Neural crest cell (in vitro differentiated cells): Measurements from ENCODE around the gene NMNAT2. TPM values are rescaled to one million over a fixed set of nuclear protein-coding genes. Genes with fewer than 3 reads are reported as not detected.
A peak's percentile ranks its signal among the peaks of the same experiment; 100 is the strongest.

Experiments
- DNase-seq: peaks from one replicate; pipeline ENCODE4 v3.0.0; 2021; ENCODE audit warnings: low read depth, mixed read lengths, low spot score
- H3K27ac Mint-ChIP-seq: one replicate; pipeline ENCODE4 v1.8.0; 2021; ENCODE audit warnings: mild to moderate bottlenecking, mixed read lengths; ENCODE audit not compliant: unreplicated experiment
- H3K27me3 Mint-ChIP-seq: 2 replicates; pipeline ENCODE4 v1.8.0; 2021; ENCODE audit warnings: low read depth, mild to moderate bottlenecking, mixed read lengths
- H3K36me3 Mint-ChIP-seq: 2 replicates; pipeline ENCODE4 v1.8.0; 2021; ENCODE audit warnings: low read depth, mild to moderate bottlenecking, mixed read lengths
- H3K4me1 Mint-ChIP-seq: 2 replicates; pipeline ENCODE4 v1.8.0; 2021; ENCODE audit warnings: mixed read lengths
- H3K4me3 Mint-ChIP-seq: one replicate; pipeline ENCODE4 v1.8.0; 2021; ENCODE audit warnings: mild to moderate bottlenecking, mixed read lengths
- H3K9me3 Mint-ChIP-seq: 2 replicates; pipeline ENCODE4 v1.8.0; 2021; ENCODE audit warnings: mixed read lengths
- total RNA-seq: library from RNA; stranded (reverse); gene quantifications from 2 replicates; pipeline ENCODE4 v1.2.1, GENCODE V29; 2021
- TF ChIP-seq, protein P1 (sequence below): fragments of 200-600 bp; sonication (generic); conservative IDR thresholded peaks from 2 replicates; pipeline ENCODE4 v1.5.0; 2021; ENCODE audit warnings: antibody characterized with exemption, mild to moderate bottlenecking

NMNAT2 gene
- total RNA-seq, 1 donor from 2014 or later: 4.5 TPM

- Mint-ChIP-seq H3K9me3 (no peaks in the 10 kb centered on the region), H3K36me3 (no peaks in the 10 kb centered on the region), H3K27me3 (peaks cover 4% of the 10 kb centered on the region), H3K4me1 (peaks cover 6% of the 10 kb centered on the region), H3K4me3 (no peak overlapping the region), H3K27ac (no peak overlapping the region)
- TF ChIP-seq, protein P1, sequence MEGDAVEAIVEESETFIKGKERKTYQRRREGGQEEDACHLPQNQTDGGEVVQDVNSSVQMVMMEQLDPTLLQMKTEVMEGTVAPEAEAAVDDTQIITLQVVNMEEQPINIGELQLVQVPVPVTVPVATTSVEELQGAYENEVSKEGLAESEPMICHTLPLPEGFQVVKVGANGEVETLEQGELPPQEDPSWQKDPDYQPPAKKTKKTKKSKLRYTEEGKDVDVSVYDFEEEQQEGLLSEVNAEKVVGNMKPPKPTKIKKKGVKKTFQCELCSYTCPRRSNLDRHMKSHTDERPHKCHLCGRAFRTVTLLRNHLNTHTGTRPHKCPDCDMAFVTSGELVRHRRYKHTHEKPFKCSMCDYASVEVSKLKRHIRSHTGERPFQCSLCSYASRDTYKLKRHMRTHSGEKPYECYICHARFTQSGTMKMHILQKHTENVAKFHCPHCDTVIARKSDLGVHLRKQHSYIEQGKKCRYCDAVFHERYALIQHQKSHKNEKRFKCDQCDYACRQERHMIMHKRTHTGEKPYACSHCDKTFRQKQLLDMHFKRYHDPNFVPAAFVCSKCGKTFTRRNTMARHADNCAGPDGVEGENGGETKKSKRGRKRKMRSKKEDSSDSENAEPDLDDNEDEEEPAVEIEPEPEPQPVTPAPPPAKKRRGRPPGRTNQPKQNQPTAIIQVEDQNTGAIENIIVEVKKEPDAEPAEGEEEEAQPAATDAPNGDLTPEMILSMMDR: no peak
- DNase-seq: no peak
Observed at GRCh38 chr1:183284086-183284485, 134.1 kb downstream of the NMNAT2 start.

DNA sequence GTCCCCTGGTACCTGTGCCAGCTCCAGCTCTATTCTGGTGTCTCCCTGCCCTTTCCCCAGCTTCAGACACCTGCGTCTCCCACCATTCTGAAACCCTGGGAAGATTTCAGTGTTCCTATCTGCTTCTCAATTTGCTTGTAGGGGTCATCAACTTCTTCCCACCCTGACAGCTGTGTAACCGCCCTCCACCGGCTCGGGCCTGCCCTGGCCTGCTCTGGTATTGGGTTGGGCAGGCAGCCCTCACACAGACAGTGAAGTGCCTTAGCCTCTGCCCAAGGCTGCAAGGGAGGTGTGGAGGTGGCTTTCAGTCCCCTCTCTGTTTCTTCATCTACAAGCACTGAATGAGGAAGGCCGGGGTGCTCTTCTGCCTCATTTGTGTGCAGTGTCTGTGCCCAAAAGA is 134.9 kb downstream of the NMNAT2 start:
- H3K36me3 Mint-ChIP-seq: no peaks in the 10 kb centered on the region
- no peak overlapping the region for H3K27ac Mint-ChIP-seq
- TF ChIP-seq, protein P1: no peak
- DNase-seq: no peak
- H3K4me1 Mint-ChIP-seq: peaks cover 14% of the 10 kb centered on the region
- peaks cover 4% of the 10 kb centered on the region for H3K27me3 Mint-ChIP-seq
- H3K9me3 Mint-ChIP-seq: no peaks in the 10 kb centered on the region
- no peak overlapping the region for H3K4me3 Mint-ChIP-seq

DNA sequence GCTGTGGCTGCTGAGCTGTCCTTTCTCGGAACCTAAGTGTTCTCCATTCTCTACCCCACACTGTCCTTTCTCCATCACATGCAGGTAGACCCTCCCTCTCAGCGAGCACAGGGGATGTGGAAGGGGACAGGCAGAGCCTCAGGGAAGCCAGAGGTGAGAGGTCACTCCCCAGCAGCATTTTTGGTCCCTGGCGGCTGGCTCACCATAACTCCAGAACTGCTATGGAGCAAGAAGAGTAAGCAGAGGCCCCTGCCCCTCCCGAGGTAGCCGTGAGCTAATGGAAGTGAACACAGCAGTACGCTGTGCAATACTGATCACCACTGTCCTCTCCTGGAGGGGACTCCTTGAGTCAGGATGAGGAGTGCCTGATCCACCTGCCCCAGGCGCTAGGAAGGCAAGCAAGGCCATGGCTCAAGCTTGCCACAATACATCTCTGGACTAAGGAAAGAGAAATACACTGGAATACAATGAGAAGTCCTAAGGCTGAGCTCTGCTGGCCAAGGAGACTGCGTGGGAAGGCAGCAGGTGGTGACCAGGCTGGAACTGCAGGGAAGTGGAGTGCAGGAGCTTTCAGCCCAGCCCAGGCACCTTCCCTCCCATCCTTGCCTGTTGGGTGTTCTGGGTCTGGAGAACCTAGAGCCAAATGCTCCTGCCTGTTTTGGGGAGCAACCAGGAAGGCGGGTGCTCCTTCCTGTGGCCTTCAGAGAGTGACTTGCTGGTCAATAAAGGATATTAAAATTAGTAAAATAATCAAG is 135.9 kb downstream of the NMNAT2 start:
- Mint-ChIP-seq H3K4me1 (peaks cover 22% of the 10 kb centered on the region), H3K27ac (no peak overlapping the region), H3K27me3 (peaks cover 4% of the 10 kb centered on the region), H3K4me3 (no peak overlapping the region), H3K36me3 (no peaks in the 10 kb centered on the region), H3K9me3 (no peaks in the 10 kb centered on the region)
- TF ChIP-seq, protein P1: no peak
- DNase-seq: no peak

GRCh38 chr1:183281553-183282091 is 136.6 kb downstream of the NMNAT2 start:
- no peaks in the 10 kb centered on the region for H3K9me3 Mint-ChIP-seq
- H3K36me3 Mint-ChIP-seq: no peaks in the 10 kb centered on the region
- H3K4me3 Mint-ChIP-seq: no peak overlapping the region
- TF ChIP-seq, protein P1: peak; percentile 97
- no peak overlapping the region for H3K27ac Mint-ChIP-seq
- H3K27me3 Mint-ChIP-seq: peaks cover 4% of the 10 kb centered on the region
- peak; percentile 90 for DNase-seq
- H3K4me1 Mint-ChIP-seq: peaks cover 26% of the 10 kb centered on the region

DNA sequence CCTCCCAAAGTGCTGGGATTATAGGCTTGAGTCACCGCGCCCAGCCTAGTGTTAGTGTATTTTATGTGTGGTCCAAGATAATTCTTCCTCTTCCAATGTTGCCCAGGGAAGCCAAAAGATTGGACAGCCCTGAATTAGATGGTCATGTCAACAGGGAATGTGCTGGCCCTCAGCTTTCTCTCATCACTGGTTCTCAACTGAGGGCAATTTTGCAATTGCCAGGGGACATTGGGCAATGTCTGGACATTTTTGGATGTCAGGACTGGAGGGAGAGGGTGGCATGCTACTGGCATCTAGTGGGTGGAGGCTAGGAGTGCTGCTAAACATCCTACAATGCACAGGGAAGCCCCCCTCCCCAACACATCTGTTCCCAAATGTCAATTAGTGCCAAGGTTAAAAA is 137.1 kb downstream of the NMNAT2 start:
- peaks cover 27% of the 10 kb centered on the region for H3K4me1 Mint-ChIP-seq
- H3K27me3 Mint-ChIP-seq: peaks cover 4% of the 10 kb centered on the region
- H3K4me3 Mint-ChIP-seq: no peak overlapping the region
- no peaks in the 10 kb centered on the region for H3K36me3 Mint-ChIP-seq
- no peaks in the 10 kb centered on the region for H3K9me3 Mint-ChIP-seq
- H3K27ac Mint-ChIP-seq: no peak overlapping the region
- TF ChIP-seq, protein P1: no peak
- no peak for DNase-seq
